ENCODE measurements around the gene SCNN1G. TPM values are rescaled to one million over a fixed set of nuclear protein-coding genes. Genes with fewer than 3 reads are reported as not detected.
"Not testable (repeated sequence)": the region's sequence is repeated elsewhere in the genome, so short reads cannot be mapped to it uniquely, and the experiment has no call there.

Gene SCNN1G
- total RNA-seq, 1 donor from 2014 or later: not detected

GRCh38 chr16:23140107-23140506 lies 42.4 kb upstream of the SCNN1G start:
- TF ChIP-seq, protein P1, sequence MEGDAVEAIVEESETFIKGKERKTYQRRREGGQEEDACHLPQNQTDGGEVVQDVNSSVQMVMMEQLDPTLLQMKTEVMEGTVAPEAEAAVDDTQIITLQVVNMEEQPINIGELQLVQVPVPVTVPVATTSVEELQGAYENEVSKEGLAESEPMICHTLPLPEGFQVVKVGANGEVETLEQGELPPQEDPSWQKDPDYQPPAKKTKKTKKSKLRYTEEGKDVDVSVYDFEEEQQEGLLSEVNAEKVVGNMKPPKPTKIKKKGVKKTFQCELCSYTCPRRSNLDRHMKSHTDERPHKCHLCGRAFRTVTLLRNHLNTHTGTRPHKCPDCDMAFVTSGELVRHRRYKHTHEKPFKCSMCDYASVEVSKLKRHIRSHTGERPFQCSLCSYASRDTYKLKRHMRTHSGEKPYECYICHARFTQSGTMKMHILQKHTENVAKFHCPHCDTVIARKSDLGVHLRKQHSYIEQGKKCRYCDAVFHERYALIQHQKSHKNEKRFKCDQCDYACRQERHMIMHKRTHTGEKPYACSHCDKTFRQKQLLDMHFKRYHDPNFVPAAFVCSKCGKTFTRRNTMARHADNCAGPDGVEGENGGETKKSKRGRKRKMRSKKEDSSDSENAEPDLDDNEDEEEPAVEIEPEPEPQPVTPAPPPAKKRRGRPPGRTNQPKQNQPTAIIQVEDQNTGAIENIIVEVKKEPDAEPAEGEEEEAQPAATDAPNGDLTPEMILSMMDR (conservative IDR thresholded peaks at IDR 0.05): no peak

DNA sequence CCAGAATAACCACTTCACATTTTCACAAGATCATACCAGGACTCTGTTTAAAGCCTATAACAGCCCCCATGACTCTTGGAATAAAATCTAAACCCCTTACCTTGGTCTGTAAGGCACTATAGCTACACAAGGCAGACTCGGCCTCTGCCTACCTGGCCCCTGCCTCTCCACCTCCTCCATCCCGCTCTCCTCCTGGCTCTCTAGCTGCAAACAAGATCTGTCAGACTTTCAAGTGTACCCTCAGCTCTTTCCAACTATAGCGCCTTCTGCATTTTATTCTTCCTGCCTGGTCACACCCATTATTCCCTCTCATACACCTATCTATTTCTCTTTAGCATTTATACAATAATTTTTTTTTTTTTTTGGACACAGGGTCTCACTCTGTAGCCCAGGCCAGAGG lies 41.5 kb upstream of the SCNN1G start:
- H3K4me1 Mint-ChIP-seq: peaks cover 20% of the 10 kb centered on the region
- no peak overlapping the region for H3K27ac Mint-ChIP-seq (ENCODE audit: unreplicated experiment)
- peaks cover 8% of the 10 kb centered on the region for H3K36me3 Mint-ChIP-seq (ENCODE audit: low read depth)

More at GRCh38 chr16:23140107-23140506, 42.4 kb upstream of the SCNN1G start:
- Mint-ChIP-seq H3K9me3 (no peaks in the 10 kb centered on the region), H3K27ac (ENCODE audit: unreplicated experiment) (no peak overlapping the region), H3K4me1 (peaks cover 12% of the 10 kb centered on the region), H3K36me3 (ENCODE audit: low read depth) (peaks cover 8% of the 10 kb centered on the region), H3K27me3 (ENCODE audit: low read depth) (no peaks in the 10 kb centered on the region), H3K4me3 (no peak overlapping the region)
- DNase-seq (ENCODE audit: low read depth, low spot score): no peak

GRCh38 chr16:23141500-23141899 lies 41.0 kb upstream of the SCNN1G start:
- Mint-ChIP-seq H3K4me3 (no peak overlapping the region), H3K9me3 (no peaks in the 10 kb centered on the region), H3K27ac (ENCODE audit: unreplicated experiment) (no peak overlapping the region), H3K36me3 (ENCODE audit: low read depth) (peaks cover 8% of the 10 kb centered on the region), H3K4me1 (peaks cover 23% of the 10 kb centered on the region), H3K27me3 (ENCODE audit: low read depth) (no peaks in the 10 kb centered on the region)
- TF ChIP-seq, protein P1 (conservative IDR thresholded peaks at IDR 0.05): no peak
- no peak for DNase-seq (ENCODE audit: low read depth, low spot score)

More for the DNA sequence above, 41.5 kb upstream of the SCNN1G start:
- Mint-ChIP-seq H3K27me3 (ENCODE audit: low read depth) (no peaks in the 10 kb centered on the region), H3K9me3 (no peaks in the 10 kb centered on the region), H3K4me3 (no peak overlapping the region)
- no peak for DNase-seq (ENCODE audit: low read depth, low spot score)
- TF ChIP-seq, protein P1 (conservative IDR thresholded peaks at IDR 0.05): no peak

DNA sequence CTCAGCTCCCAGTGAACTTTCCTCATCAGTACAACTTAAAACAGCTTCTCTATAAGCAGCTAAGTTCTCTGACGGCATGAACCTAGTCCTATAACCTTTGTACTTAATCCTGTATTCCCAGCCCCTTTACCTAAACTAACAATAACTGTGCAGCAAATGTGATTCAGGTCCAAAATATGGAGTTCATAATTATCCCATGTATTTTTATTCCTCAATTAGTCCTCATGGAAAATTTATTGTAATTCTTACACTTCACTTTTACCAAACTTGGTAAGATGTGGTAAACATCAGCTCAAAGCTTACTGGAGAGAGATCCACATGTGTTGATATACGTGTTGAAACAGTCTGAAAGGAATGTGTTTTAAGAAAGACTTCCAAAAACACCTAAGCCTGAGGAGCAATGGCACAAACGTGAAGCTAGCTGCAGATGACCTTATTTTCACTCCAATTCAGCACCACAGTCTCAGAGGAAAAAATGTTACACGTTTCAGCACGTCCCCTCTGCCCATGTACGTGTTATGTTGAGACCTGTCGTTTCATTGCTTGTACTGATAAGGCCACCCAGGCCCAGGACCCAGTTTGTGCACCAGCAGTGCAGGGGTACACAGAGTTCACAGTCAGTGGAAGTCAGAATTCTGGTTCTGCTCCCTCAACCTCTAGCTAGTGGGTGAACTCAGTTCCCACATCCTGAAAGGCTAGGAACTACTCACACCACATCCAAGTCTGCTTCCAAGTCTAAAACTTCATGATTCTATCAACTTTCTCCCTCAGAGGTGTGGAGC lies 40.4 kb upstream of the SCNN1G start:
- TF ChIP-seq, protein P1 (conservative IDR thresholded peaks at IDR 0.05): no peak
- Mint-ChIP-seq H3K4me3 (no peak overlapping the region), H3K27ac (ENCODE audit: unreplicated experiment) (no peak overlapping the region), H3K27me3 (ENCODE audit: low read depth) (no peaks in the 10 kb centered on the region), H3K9me3 (no peaks in the 10 kb centered on the region), H3K36me3 (ENCODE audit: low read depth) (peaks cover 8% of the 10 kb centered on the region), H3K4me1 (peaks cover 30% of the 10 kb centered on the region)
- no peak for DNase-seq (ENCODE audit: low read depth, low spot score)

GRCh38 chr16:23143391-23143790 lies 39.2 kb upstream of the SCNN1G start:
- H3K27me3 Mint-ChIP-seq (ENCODE audit: low read depth): no peaks in the 10 kb centered on the region

GRCh38 chr16:23144393-23144792 lies 38.2 kb upstream of the SCNN1G start:
- H3K4me3 Mint-ChIP-seq; H3K36me3 Mint-ChIP-seq (ENCODE audit: low read depth); DNase-seq (ENCODE audit: low read depth, low spot score); H3K9me3 Mint-ChIP-seq; H3K27me3 Mint-ChIP-seq (ENCODE audit: low read depth); H3K27ac Mint-ChIP-seq (ENCODE audit: unreplicated experiment): not testable (repeated sequence)
- H3K4me1 Mint-ChIP-seq: peaks cover 40% of the 10 kb centered on the region

More at GRCh38 chr16:23143391-23143790, 39.2 kb upstream of the SCNN1G start:
- peaks cover 39% of the 10 kb centered on the region for H3K4me1 Mint-ChIP-seq
- H3K4me3 Mint-ChIP-seq: no peak overlapping the region
- no peaks in the 10 kb centered on the region for H3K9me3 Mint-ChIP-seq
- TF ChIP-seq, protein P1 (conservative IDR thresholded peaks at IDR 0.05): no peak
- H3K36me3 Mint-ChIP-seq (ENCODE audit: low read depth): peaks cover 5% of the 10 kb centered on the region
- no peak overlapping the region for H3K27ac Mint-ChIP-seq (ENCODE audit: unreplicated experiment)
- no peak for DNase-seq (ENCODE audit: low read depth, low spot score)

Data from neural crest cell (in vitro differentiated cells).